Measurements from ENCODE around the gene SARS1. TPM values are rescaled to one million over a fixed set of nuclear protein-coding genes. Genes with fewer than 3 reads are reported as not detected.
A peak's percentile ranks its signal among the peaks of the same experiment; 100 is the strongest.
"Not testable (repeated sequence)": the region's sequence is repeated elsewhere in the genome, so short reads cannot be mapped to it uniquely, and the experiment has no call there.

The SARS1 gene
- total RNA-seq, 1 donor from 2014 or later: 188 TPM

GRCh38 chr1:109214695-109215623 lies 1.2 kb downstream of the SARS1 start:
- Mint-ChIP-seq H3K4me1 (peaks cover 39% of the 10 kb centered on the region), H3K4me3 (peak overlapping the region; percentile 100), H3K36me3 (ENCODE audit: low read depth) (peaks cover 37% of the 10 kb centered on the region), H3K9me3 (no peaks in the 10 kb centered on the region), H3K27me3 (no peaks in the 10 kb centered on the region), H3K27ac (peak overlapping the region; percentile 98)
- intact Hi-C loops (cut with micrococcal nuclease): loop anchor here (1.0 to 5.0 kb wide), 5 partner anchors 34 to 211 kb away; partner anchors contain the start of genes CELSR2, ELAPOR1, PSMA5 and PSRC1
- ATAC-seq (ENCODE audit: low read depth) (peak; percentile 19), DNase-seq (no peak)
- CTCF ChIA-PET: interaction anchor here (1.5 kb wide), 1 partner anchor 115 kb away, joined by 4 read pairs; no protein-coding TSS in a partner anchor
- TF ChIP-seq CTCF (IDR thresholded peaks at IDR 0.05): no peak
- POLR2A ChIA-PET: interaction anchor here (0.6 to 3.9 kb wide), 19 partner anchors 9 to 1123 kb away, joined by 3 to 58 read pairs (median 4); partner anchors contain the start of genes ATXN7L2, CYB561D1, PRPF38B and PSMA5

- ATAC-seq (ENCODE audit: low read depth) (no peak), DNase-seq (no peak)
- Mint-ChIP-seq H3K9me3 (no peaks in the 10 kb centered on the region), H3K4me1 (peaks cover 46% of the 10 kb centered on the region), H3K27ac (peak overlapping the region; percentile 69), H3K4me3 (peak overlapping the region; percentile 41), H3K27me3 (no peaks in the 10 kb centered on the region), H3K36me3 (ENCODE audit: low read depth) (peaks cover 48% of the 10 kb centered on the region)
- POLR2A ChIA-PET: interaction anchor here (0.6 to 0.7 kb wide), 3 partner anchors 17 to 386 kb away, joined by 3 to 9 read pairs (median 3); no protein-coding TSS in a partner anchor
- CTCF ChIA-PET: no interaction called here
- intact Hi-C loops (cut with micrococcal nuclease): no loop called here
- no peak for TF ChIP-seq CTCF (IDR thresholded peaks at IDR 0.05)
These were observed 2.9 kb downstream of the SARS1 start for GRCh38 chr1:109216662-109217061.

- ChIA-PET CTCF (no interaction called here), POLR2A (interaction anchor here (0.5 to 0.6 kb wide), 2 partner anchors 8 to 452 kb away, joined by 3 to 6 read pairs; no protein-coding TSS in a partner anchor)
- peaks cover 49% of the 10 kb centered on the region for H3K4me1 Mint-ChIP-seq
- no peaks in the 10 kb centered on the region for H3K9me3 Mint-ChIP-seq
- ATAC-seq (ENCODE audit: low read depth) (no peak), DNase-seq (no peak)
- no peak for TF ChIP-seq CTCF (IDR thresholded peaks at IDR 0.05)
- intact Hi-C loops (cut with micrococcal nuclease): no loop called here
- peaks cover 57% of the 10 kb centered on the region for H3K36me3 Mint-ChIP-seq (ENCODE audit: low read depth)
- no peak overlapping the region for H3K27ac Mint-ChIP-seq
- no peak overlapping the region for H3K4me3 Mint-ChIP-seq
- H3K27me3 Mint-ChIP-seq: no peaks in the 10 kb centered on the region
These were observed 4.8 kb downstream of the SARS1 start for GRCh38 chr1:109218516-109218915.

- ATAC-seq (ENCODE audit: low read depth); H3K27ac Mint-ChIP-seq; H3K9me3 Mint-ChIP-seq; DNase-seq; intact Hi-C loops (cut with micrococcal nuclease); CTCF ChIA-PET; H3K27me3 Mint-ChIP-seq; H3K4me3 Mint-ChIP-seq: not testable (repeated sequence)
- Mint-ChIP-seq H3K4me1 (peaks cover 31% of the 10 kb centered on the region), H3K36me3 (ENCODE audit: low read depth) (peaks cover 55% of the 10 kb centered on the region)
- POLR2A ChIA-PET: interaction anchor here (0.7 kb wide), 1 partner anchor 32 kb away, joined by 5 read pairs; no protein-coding TSS in a partner anchor
These were observed 7.5 kb downstream of the SARS1 start for GRCh38 chr1:109221201-109221600.

GRCh38 chr1:109225308-109225707 lies 11.6 kb downstream of the SARS1 start:
- intact Hi-C loops (cut with micrococcal nuclease): no loop called here
- DNase-seq (no peak), ATAC-seq (ENCODE audit: low read depth) (no peak)
- no peak overlapping the region for H3K4me3 Mint-ChIP-seq
- TF ChIP-seq CTCF (IDR thresholded peaks at IDR 0.05): no peak
- H3K27ac Mint-ChIP-seq: no peak overlapping the region
- no peaks in the 10 kb centered on the region for H3K27me3 Mint-ChIP-seq
- H3K4me1 Mint-ChIP-seq: peaks cover 13% of the 10 kb centered on the region
- H3K36me3 Mint-ChIP-seq (ENCODE audit: low read depth): peaks cover 68% of the 10 kb centered on the region
- H3K9me3 Mint-ChIP-seq: no peaks in the 10 kb centered on the region
- CTCF ChIA-PET: interaction anchor here (0.8 to 1.2 kb wide), 2 partner anchors 15 to 24 kb away, joined by 3 read pairs; no protein-coding TSS in a partner anchor
- POLR2A ChIA-PET: interaction anchor here (1.7 kb wide), 1 partner anchor 11 kb away, joined by 4 read pairs; no protein-coding TSS in a partner anchor
